ENCODE results near the gene CEMP1.

CEMP1 gene

DNA sequence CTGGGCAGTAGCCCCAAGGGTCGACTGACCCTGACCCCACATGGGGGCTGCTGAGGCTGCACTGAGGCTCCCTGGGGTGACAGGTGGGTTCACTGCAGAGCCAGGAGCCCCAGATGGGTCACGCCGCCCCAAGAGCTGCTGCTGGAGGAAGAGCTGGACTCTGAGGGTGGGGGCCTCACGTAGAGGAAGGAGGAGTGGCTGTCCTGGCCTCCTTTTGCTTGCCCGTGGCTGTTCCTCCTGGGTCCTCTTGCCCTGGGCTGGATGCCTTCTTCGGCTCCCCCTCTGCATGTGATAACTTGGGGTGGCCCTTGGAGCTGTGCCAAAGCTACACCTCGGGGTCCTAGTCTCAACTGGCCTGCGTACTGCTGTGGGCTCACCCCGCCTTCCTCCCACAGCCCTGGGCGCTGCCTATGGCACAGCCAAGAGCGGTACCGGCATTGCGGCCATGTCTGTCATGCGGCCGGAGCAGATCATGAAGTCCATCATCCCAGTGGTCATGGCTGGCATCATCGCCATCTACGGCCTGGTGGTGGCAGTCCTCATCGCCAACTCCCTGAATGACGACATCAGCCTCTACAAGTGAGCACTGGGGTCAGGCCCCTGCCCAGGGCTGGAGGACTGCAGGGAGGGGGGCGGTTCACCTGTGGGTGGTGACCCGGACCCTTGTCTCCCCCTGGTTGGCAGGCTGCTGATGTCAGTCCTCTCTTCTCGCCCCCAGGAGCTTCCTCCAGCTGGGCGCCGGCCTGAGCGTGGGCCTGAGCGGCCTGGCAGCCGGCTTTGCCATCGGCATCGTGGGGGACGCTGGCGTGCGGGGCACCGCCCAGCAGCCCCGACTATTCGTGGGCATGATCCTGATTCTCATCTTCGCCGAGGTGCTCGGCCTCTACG is 12.1 kb downstream of the CEMP1 start:
- FAIRE-seq, result no peak

DNA sequence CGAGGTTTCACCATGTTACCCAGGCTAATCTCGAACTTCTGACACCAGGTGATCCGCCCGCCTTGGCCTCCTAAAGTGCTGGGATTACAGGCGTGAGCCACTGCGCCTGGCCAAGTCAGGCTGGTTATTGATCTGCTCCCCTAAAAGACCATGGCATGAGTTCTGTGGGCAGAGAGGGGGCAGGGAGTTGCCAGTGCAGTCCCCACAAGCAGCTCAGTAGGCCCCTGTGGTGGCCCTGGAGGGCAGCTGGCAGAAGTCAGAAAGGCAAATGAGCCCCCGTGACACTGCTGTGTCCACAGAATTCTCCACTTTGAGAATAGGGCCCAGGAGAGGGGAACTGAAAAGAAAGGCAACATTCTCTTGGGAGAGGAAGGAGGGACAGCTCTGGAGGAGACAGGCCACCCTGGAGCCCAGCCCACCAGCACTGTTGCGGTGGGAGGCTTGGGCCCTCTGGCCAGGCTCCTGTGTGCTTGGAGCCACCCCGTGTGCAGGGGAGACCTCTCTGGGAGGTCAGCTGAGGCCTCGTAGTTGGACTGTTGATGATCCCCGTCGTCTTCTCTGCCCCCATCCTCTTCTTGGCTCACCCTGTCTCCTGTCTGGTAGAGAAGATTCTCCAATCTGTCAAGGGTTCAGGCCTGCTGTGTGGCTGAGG is 13.1 kb downstream of the CEMP1 start:
- FAIRE-seq, result no peak

- FAIRE-seq, result no peak
These were observed 14.6 kb downstream of the CEMP1 start for GRCh38 chr16:2516391-2517240.

- no peak for FAIRE-seq
These were observed 15.9 kb downstream of the CEMP1 start for GRCh38 chr16:2515180-2515851.

GRCh38 chr16:2514333-2515179 is 16.7 kb downstream of the CEMP1 start:
- no peak for FAIRE-seq

DNA sequence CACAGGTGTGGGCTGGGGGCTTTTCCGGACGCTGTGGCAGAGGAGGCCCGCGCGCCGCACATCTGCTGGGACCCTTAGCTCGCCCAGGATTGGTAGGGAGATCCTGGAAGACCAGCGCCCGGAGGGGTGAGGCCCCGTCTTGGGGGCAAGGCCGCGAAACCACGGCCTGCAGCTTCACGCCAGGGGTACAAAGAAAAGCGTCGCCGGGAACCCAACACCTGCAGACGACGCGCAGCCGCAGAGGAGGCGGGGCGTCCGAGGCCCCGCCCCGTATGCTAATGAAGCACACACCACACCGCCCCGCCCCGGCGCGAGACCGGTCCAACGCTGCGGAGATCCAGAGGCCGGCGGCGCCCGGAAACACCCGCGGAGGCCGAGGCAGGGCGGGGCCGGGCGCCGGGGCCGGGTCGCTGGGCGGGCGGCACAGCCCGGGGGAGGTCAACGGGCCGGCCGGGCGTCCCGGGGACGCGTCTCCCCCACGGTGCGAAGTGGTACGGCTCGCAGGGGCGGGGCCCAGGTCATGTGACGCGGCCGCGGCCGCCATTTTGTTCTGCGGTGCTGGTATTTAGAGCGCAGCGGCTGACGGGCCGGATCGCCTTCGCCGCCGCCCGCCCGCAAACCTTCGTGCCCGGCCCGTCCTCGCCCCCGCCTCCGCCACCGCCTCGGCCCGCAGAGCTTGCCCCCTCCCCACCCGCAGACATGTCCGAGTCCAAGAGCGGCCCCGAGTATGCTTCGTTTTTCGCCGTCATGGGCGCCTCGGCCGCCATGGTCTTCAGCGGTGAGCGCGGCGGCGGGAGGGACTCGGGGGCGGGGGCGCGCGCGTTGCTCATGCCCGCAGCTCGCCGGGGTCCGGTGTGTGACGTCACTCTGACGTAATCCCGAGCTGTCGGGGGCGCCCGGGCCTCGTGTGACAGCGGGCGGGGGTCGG is 17.5 kb downstream of the CEMP1 start, which contains the start of gene ATP6V0C:
ATP6V0C (plus strand) TSS at position 548 of the 928 bp plus-strand sequence; CDS start at position 700, 152 bp downstream.
- no peak for FAIRE-seq

DNA sequence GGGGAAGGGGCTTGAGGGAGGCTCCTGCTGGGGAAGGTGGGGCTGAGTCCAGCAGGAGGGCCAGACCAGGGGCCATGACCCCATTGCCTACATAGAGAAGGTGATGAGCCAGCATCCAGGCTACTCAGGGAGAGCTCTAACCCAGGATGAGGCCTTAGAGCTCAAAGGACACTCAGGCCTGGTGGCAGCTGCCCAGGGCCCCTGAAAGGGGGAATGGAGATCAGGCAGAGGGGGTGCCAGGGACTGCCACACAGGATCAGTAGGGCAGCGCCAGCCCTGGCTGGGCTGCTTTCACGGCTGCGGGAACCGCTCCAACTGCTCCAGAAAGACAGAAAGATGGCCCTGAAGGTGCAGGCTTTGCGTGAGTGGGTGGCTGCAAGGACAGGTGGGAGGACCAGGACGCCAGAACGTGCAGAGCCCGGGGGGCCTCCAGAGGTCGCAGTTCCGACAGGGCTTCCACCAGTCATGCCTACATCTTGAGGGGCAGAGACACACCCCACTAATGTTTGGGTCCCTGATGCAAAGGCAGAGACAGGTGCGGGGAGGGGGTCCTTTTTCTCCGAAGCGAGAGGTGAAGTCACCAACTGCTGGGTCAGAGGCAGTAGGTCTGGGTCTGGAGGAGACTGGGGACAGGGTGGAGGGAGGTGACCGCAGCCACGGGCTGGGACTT is 18.3 kb downstream of the CEMP1 start:
- no peak for FAIRE-seq

GRCh38 chr16:2511996-2512734 is 19.0 kb downstream of the CEMP1 start:
- no peak for FAIRE-seq

DNA sequence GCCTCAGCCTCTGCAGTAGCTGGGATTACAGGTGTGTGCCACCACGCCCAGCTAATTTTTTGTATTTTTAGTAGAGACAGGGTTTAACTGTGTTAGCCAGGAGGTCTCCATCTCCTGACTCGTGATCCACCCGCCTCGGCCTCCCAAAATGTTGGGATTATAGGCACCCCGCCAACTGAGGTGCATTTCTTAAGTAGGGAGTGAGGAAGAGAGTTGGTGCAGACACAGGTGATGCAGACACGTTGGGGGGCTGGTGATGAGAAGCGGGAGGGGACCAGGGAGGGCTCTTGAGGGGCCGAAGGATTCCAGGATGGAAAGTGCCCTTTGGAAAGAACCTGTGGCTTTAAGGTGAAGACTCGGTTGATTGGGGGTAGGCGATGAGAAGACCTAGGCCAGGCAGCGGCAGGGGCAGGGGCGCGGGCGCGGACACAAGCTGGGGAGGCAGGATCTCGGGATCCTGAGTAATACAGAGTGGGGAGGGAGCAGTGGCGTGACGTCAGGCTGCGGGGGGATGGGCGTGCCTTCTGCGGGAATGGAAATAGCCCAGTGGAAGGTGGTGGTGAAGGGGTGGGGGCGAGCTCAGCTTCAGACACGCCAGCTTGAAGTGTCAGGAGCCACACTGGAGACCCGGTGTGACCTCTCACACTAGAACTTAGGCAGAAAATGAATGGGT is 19.9 kb downstream of the CEMP1 start:
- FAIRE-seq, result no peak

GRCh38 chr16:2508722-2509400 is 22.3 kb downstream of the CEMP1 start:
- FAIRE-seq, result no peak

- no peak for FAIRE-seq
These were observed 23.5 kb downstream of the CEMP1 start for GRCh38 chr16:2507665-2508064.

DNA sequence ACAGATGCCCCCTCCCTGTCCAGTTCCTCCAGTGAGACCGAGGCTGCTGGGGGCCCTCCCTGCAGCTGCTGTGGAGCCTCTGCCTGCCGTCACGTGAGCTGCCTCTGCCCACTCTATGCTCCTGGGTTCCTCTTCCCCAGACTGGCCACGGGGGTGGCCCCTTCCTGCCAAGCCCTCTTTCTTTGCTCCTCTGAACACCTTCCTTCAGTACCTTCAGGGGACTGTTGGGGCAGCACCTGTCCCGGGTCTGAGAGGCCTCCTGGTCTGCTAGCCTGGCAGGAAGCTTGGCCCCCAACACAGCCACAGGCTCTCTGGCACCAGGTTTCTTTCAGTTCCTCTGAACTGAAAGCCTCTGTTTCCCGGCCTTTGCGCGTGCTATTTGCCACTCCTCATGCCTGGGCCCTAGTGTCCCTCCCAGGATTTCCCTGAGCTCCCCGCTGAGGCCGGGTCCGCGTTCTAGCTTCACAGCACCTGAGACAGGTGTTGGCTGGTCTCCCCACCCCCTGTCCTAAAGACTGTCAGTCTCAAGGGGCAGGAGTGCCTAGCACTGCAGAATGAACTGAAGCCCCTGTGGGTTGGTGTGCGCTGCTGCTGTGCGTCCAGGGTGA is 24.1 kb downstream of the CEMP1 start:
- FAIRE-seq, result no peak

DNA sequence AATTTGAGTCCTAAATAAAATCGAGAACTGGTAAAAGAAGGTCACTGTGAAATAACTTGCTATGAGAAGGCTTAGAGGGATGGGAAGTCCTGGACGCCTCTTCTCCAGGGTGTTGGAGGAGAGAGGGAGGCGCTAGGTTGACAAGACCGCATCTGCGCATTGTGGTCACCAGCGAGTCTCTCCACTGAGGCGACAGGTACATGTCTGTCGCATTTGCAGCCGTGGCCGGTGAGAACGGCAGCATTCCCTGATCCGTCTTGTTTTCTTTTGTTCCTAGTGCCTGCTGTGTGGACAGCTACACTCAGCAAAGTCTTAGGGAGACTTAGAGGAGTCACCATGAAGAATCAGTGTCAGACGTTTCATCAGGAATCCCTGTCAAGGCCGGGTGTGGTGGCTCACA is 25.5 kb downstream of the CEMP1 start:
- no peak for FAIRE-seq

DNA sequence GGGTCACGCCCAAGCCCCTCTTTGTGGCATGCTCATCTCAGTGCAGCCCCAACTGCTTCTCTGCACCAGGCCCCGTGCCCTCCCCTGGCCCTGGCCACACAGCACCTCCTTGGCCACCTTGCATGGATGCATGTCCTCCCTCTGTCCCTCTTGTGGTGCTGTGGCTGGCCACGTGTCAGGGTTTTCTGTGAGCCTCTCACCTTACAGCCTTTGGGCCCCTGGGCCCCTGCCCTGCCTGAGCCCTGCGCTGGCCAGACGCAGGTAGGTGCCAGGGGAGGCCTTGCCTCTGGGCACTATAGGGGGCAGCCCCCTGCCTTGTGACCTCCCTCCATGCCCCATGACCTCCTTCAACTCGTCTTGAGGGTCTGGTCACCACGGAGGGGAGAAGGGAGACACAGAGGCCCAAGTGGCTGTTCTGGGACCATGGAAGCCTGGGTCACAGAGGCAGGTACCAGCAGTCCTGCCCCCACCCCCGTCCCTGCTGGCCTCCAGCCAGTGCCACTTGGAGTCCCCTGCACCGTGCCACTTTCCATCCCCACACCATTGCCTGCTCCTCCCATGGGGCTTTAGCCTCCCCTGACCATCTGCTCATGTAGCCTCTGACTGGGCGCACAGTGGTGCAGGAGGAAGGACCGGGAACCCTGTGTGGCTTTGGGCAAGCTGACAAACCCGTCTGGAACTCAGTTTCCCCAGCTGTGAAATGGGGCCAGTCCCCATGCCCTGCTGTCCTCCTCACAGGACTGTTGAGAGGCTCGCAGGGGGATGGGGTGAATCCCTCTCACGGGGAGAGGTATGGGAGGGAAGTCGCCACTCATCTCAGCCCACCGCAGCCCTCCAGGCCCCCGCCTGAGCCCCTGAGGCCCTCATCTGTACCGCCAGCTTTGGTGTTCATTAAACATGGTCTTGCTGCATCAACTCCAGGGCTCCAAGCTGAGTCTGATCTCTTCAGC is 29.0 kb downstream of the CEMP1 start:
- no peak for FAIRE-seq

DNA sequence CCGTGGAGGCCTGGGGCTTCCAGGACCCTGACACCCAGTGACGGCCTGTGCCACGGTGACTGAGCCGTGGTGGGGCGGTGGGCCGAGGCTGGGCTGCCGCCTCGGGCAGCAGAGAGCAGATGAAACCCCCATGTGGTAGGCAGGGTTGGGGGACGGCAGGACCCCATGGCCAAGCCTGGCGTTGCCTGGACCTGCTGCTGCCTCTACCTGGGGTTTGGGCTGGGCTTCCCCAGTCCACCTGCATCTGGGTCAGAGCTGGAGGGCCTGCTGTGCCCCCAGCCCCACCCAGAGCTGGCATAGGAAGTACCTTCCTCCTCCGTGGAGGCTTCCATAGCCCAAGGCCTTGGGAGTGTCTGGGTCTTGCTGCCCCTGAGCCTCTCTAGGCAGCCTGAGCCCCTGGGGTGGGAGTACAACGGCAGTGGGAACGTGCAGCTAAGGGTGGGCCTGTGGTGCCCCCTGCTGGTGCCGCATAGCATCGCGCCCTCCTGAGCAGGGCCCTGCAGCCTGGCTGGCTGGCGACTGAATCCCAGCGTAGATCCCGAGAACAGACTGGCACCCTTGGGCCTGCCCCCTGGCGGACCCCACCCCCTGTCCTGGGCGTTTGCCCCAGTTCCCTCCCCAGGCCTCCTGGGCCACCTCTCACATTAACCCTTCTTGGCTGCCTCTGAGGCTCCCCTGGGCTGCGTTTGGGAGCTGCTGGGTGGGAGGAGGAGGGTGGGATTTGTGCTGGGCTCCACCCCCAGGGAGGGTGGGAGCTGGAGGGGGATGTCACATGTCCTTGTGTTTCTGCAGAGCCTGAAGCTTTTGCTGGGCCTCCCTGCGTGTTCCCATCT is 30.1 kb downstream of the CEMP1 start:
- no peak for FAIRE-seq
